ENCODE measurements around the gene TMEM164.

DNA sequence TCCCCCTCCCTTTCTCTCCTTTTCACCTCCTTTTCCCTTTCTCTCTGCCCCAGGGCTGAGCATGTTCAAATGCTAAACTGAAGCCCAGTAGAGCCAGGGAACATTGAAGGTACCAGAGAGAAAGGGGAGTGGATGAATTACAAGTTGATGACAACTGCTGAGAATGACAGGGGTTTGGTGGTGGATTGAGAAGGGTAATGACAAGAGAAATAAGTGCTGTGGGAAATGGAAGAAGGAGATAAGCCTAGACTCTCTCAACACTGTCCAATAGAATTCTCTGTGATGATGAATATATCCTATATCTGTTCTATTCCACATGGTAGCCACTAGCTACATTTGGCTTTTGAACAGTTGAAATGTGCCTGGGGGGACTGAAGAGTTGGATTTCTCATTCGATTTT, 154.5 kb downstream of the TMEM164 start:
- TF ChIP-seq, protein P1, sequence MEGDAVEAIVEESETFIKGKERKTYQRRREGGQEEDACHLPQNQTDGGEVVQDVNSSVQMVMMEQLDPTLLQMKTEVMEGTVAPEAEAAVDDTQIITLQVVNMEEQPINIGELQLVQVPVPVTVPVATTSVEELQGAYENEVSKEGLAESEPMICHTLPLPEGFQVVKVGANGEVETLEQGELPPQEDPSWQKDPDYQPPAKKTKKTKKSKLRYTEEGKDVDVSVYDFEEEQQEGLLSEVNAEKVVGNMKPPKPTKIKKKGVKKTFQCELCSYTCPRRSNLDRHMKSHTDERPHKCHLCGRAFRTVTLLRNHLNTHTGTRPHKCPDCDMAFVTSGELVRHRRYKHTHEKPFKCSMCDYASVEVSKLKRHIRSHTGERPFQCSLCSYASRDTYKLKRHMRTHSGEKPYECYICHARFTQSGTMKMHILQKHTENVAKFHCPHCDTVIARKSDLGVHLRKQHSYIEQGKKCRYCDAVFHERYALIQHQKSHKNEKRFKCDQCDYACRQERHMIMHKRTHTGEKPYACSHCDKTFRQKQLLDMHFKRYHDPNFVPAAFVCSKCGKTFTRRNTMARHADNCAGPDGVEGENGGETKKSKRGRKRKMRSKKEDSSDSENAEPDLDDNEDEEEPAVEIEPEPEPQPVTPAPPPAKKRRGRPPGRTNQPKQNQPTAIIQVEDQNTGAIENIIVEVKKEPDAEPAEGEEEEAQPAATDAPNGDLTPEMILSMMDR (IDR thresholded peaks at IDR 0.05; ENCODE audit: low read length) = no peak
- no peak for TF ChIP-seq EZH2 (optimal IDR thresholded peaks at IDR 0.05; ENCODE audit: low read depth, low read length)

All from MM.1S (cell line).